MCF 10A (cell line): ENCODE data around the gene MAPKAP1. TPM values are rescaled to one million over a fixed set of nuclear protein-coding genes. Genes with fewer than 3 reads are reported as not detected.

Source experiments
- BruUV-seq: library from RNA; stranded (reverse); fragments of 400-500 nt; replicated peaks from 2 replicates; lab custom pipeline; 2021; lab: Mats Ljungman, UMichigan
- CTCF ChIA-PET: fragments of 300-600 bp; sonication (Branson Sonifier 250); formaldehyde crosslinking; extraction: SDS; loops from one replicate; lab custom pipeline; 2021; ENCODE audit warnings: antibody characterized with exemption, inconsistent platforms; lab: Yijun Ruan, JAX
- POLR2A ChIA-PET: fragments of 300-600, 350-650 bp; sonication (Branson Sonifier 250); formaldehyde crosslinking; extraction: SDS; loops from one replicate; lab custom pipeline; 2020; ENCODE audit warnings: antibody characterized with exemption, inconsistent platforms; lab: Yijun Ruan, JAX
- DNase-seq: peaks from one replicate; pipeline ENCODE4 v3.0.0-alpha.2; 2018; ENCODE audit not compliant: unreplicated experiment
- H3K27ac Mint-ChIP-seq: one replicate; pipeline ENCODE4 v1.8.0; 2022; ENCODE audit warnings: mild to moderate bottlenecking, low read depth, mixed read lengths; ENCODE audit not compliant: unreplicated experiment
- H3K27me3 Mint-ChIP-seq: one replicate; pipeline ENCODE4 v1.8.0; 2022; ENCODE audit warnings: mixed read lengths; ENCODE audit not compliant: insufficient read depth, unreplicated experiment
- H3K36me3 Mint-ChIP-seq: one replicate; pipeline ENCODE4 v1.8.0; 2022; ENCODE audit warnings: mild to moderate bottlenecking, moderate library complexity, mixed read lengths; ENCODE audit not compliant: insufficient read depth, unreplicated experiment
- H3K4me1 Mint-ChIP-seq: one replicate; pipeline ENCODE4 v1.8.0; 2022; ENCODE audit warnings: mixed read lengths; ENCODE audit not compliant: insufficient read depth, unreplicated experiment
- H3K4me3 Mint-ChIP-seq: one replicate; pipeline ENCODE4 v1.8.0; 2022; ENCODE audit warnings: mild to moderate bottlenecking, moderate library complexity, mixed read lengths; ENCODE audit not compliant: unreplicated experiment
- H3K9me3 Mint-ChIP-seq: one replicate; pipeline ENCODE4 v1.8.0; 2022; ENCODE audit warnings: mixed read lengths; ENCODE audit not compliant: unreplicated experiment
- CTCF ChIP-seq: fragments of 200-600 bp; IDR thresholded peaks from one replicate; pipeline ENCODE4 v1.8.0; 2022; ENCODE audit warnings: antibody characterized with exemption, mild to moderate bottlenecking; ENCODE audit not compliant: unreplicated experiment
- intact Hi-C: fragments of 100-400 bp; cut with micrococcal nuclease; formaldehyde crosslinking; loops from 2 replicates; pipeline ENCODE4 v1.14.1; 2022
- total RNA-seq: library from RNA; stranded (reverse); gene quantifications from 2 replicates; pipeline ENCODE4 v1.2.3, GENCODE V29; 2022

The MAPKAP1 gene
- total RNA-seq, 1 experiment from 2014 or later: 74.9 TPM

GRCh38 chr9:125411171-125411756 is 295.7 kb downstream of the MAPKAP1 start:
- DNase-seq: no peak
- no TSS peak for BruUV-seq
- no peak for TF ChIP-seq CTCF
- CTCF ChIA-PET: interaction anchor here (0.6 to 1.5 kb wide), 3 partner anchors 677 to 988 kb away, joined by 3 to 4 read pairs (median 3); no protein-coding TSS in a partner anchor
- intact Hi-C loops: no loop called here
- Mint-ChIP-seq H3K9me3 (no peaks in the 10 kb centered on the region), H3K27me3 (peaks cover 14% of the 10 kb centered on the region), H3K4me3 (no peak overlapping the region), H3K36me3 (peaks cover 18% of the 10 kb centered on the region), H3K4me1 (peaks cover 4% of the 10 kb centered on the region), H3K27ac (no peak overlapping the region)
- POLR2A ChIA-PET: no interaction called here

- peaks cover 14% of the 10 kb centered on the region for H3K27me3 Mint-ChIP-seq
- TF ChIP-seq CTCF: no peak
- peaks cover 9% of the 10 kb centered on the region for H3K4me1 Mint-ChIP-seq
- POLR2A ChIA-PET: no interaction called here
- CTCF ChIA-PET: interaction anchor here (0.7 to 1.5 kb wide), 3 partner anchors 667 to 989 kb away, joined by 3 to 4 read pairs (median 3); no protein-coding TSS in a partner anchor
- no TSS peak for BruUV-seq
- intact Hi-C loops: no loop called here
- no peak overlapping the region for H3K4me3 Mint-ChIP-seq
- peaks cover 18% of the 10 kb centered on the region for H3K36me3 Mint-ChIP-seq
- DNase-seq: no peak
- no peaks in the 10 kb centered on the region for H3K9me3 Mint-ChIP-seq
- H3K27ac Mint-ChIP-seq: no peak overlapping the region
Observed at GRCh38 chr9:125410522-125410894, 296.5 kb downstream of the MAPKAP1 start.

GRCh38 chr9:125409637-125410521 is 297.1 kb downstream of the MAPKAP1 start:
- POLR2A ChIA-PET: no interaction called here
- peak overlapping the region; percentile 20 for H3K4me3 Mint-ChIP-seq
- peaks cover 18% of the 10 kb centered on the region for H3K36me3 Mint-ChIP-seq
- intact Hi-C loops: loop anchor here (2.0 to 5.0 kb wide), 3 partner anchors 337 to 1082 kb away; partner anchors contain the start of gene PBX3
- H3K4me1 Mint-ChIP-seq: peaks cover 9% of the 10 kb centered on the region
- peaks cover 14% of the 10 kb centered on the region for H3K27me3 Mint-ChIP-seq
- no TSS peak for BruUV-seq
- TF ChIP-seq CTCF: no peak
- H3K27ac Mint-ChIP-seq: no peak overlapping the region
- CTCF ChIA-PET: interaction anchor here (0.6 to 0.7 kb wide), 3 partner anchors 667 to 1034 kb away, joined by 3 to 5 read pairs (median 3); no protein-coding TSS in a partner anchor
- DNase-seq: peak; percentile 26
- H3K9me3 Mint-ChIP-seq: no peaks in the 10 kb centered on the region

GRCh38 chr9:125409217-125409636 is 297.8 kb downstream of the MAPKAP1 start:
- Mint-ChIP-seq H3K36me3 (peaks cover 18% of the 10 kb centered on the region), H3K27ac (no peak overlapping the region)
- intact Hi-C loops: loop anchor here (2.0 to 5.0 kb wide), 3 partner anchors 338 to 1083 kb away; partner anchors contain the start of gene PBX3

More at GRCh38 chr9:125409217-125409636, 297.8 kb downstream of the MAPKAP1 start:
- no peak for TF ChIP-seq CTCF
- Mint-ChIP-seq H3K27me3 (peaks cover 14% of the 10 kb centered on the region), H3K9me3 (no peaks in the 10 kb centered on the region), H3K4me1 (peaks cover 9% of the 10 kb centered on the region), H3K4me3 (peak overlapping the region; percentile 57)
- ChIA-PET POLR2A (no interaction called here), CTCF (interaction anchor here (0.6 to 2.1 kb wide), 7 partner anchors 9 to 1034 kb away, joined by 3 to 6 read pairs (median 4); no protein-coding TSS in a partner anchor)
- no peak for DNase-seq
- BruUV-seq: no TSS peak
